Measurements from ENCODE around the gene HOXD9. TPM values are rescaled to one million over a fixed set of nuclear protein-coding genes. Genes with fewer than 3 reads are reported as not detected.

Gene HOXD9
- polyA plus RNA-seq, 1 donor from 2014 or later: not detected

DNA sequence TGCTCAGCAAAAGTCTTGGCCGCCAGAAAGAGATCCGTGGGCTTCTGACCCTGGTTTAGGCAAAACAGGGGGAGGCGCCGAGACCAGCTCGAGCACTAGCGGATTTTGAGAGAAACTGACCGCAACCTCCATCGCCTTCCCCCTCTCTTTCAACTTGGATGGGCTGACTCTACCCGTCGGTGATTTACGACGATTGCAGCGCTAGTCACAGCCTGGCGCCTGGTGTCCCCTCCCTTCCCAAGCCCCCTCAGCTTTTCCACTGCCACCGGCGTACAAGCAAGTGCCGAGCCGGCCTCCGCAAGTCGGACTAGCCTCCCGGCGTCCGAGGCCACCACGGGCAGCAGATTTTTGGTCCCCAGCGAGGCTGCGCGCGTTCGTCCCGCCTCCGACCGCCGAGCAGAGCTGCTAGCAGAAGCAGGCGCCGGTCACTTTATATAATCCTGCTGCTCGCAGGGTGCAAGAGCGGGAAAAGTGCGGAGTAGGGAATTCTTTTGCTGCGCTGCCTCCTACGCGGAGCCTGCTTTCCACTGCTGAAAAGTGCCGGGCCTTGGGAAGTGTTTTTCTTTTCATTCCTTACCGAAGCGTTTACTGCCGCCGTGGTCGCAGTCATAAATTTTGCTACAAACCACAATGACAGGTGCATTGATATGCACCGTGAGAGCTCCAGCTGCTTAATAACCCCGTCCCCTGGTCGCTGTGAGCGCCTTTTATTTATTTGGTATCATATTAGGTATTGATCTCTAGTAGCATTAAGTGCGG lies 42.3 kb downstream of the HOXD9 start:
- Histone ChIP-seq H3K4me2 (ENCODE audit: low read length) (no peak overlapping the region), H4K20me1 (ENCODE audit: insufficient read depth) (no peaks in the 10 kb centered on the region)

DNA sequence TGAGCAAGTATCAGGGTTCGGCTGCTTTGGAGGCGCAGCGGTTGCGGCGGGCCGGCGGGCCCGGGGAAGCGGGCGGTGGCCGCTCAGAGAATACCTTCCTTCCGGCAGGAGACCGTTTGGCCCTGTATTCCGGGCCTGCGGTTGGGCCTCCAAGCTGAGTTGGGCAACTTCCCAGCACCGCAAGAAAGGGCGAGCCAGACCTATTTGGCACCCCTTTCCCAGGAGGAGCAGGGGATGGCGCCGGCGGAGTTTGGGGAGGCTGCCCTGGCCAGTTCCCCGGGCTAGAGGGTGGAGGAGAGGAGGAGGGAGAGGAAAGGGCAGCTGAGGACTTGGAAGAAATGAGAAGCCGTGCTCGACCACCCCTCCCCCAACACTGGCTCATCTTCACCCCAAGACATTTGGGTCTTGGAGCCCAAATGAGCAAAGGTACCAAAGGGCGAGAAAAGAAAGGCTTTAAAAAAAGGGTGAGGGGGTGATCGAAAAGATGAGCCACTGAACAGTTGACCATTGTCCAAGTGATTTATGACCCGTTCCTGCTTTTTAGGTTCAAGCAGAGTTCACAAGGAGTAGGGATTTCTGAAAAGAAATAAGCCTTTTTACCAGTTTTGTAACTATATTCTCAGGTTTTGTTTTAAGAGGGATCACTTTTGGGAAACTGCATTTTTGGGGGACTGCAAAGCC lies 43.0 kb downstream of the HOXD9 start:
- Histone ChIP-seq H2AFZ (ENCODE audit: low read depth, low read length) (no peak overlapping the region), H4K20me1 (ENCODE audit: insufficient read depth) (no peaks in the 10 kb centered on the region), H3F3A (ENCODE audit: insufficient read depth, low read length, poor library complexity, severe bottlenecking) (no peaks in the 10 kb centered on the region), H3K4me3 (ENCODE audit: low read length) (peak overlapping the region; percentile 44), H3K9me2 (ENCODE audit: insufficient read depth, low read length) (no peaks in the 10 kb centered on the region), H3K4me2 (ENCODE audit: low read length) (no peak overlapping the region), H3K9me3 (ENCODE audit: low read length) (peaks cover 23% of the 10 kb centered on the region), H3K9ac (ENCODE audit: low read length) (no peak overlapping the region), H3K36me3 (ENCODE audit: insufficient read depth, low read length) (no peaks in the 10 kb centered on the region), H3K27ac (ENCODE audit: low read length) (no peak overlapping the region), H3K27me3 (ENCODE audit: insufficient read depth, low read depth, low read length) (peaks cover 100% of the 10 kb centered on the region), H3K79me2 (replicated peaks; ENCODE audit: insufficient read depth, low read length) (no peaks in the 10 kb centered on the region)
- TF ChIP-seq EZH2 (IDR thresholded peaks at IDR 0.05; ENCODE audit: borderline replicate concordance, insufficient read depth, low read length, poor library complexity, severe bottlenecking): peak; percentile 21
- no peak for TF ChIP-seq TAF1 (IDR thresholded peaks at IDR 0.05; ENCODE audit: low read depth)

More for the DNA sequence above, 42.3 kb downstream of the HOXD9 start:
- peaks cover 23% of the 10 kb centered on the region for H3K9me3 ChIP-seq (ENCODE audit: low read length)
- no peaks in the 10 kb centered on the region for H3K36me3 ChIP-seq (ENCODE audit: insufficient read depth, low read length)
- no peaks in the 10 kb centered on the region for H3K79me2 ChIP-seq (replicated peaks; ENCODE audit: insufficient read depth, low read length)
- no peak overlapping the region for H3K27ac ChIP-seq (ENCODE audit: low read length)
- peak; percentile 82 for TF ChIP-seq EZH2 (IDR thresholded peaks at IDR 0.05; ENCODE audit: borderline replicate concordance, insufficient read depth, low read length, poor library complexity, severe bottlenecking)
- TF ChIP-seq, protein P1, sequence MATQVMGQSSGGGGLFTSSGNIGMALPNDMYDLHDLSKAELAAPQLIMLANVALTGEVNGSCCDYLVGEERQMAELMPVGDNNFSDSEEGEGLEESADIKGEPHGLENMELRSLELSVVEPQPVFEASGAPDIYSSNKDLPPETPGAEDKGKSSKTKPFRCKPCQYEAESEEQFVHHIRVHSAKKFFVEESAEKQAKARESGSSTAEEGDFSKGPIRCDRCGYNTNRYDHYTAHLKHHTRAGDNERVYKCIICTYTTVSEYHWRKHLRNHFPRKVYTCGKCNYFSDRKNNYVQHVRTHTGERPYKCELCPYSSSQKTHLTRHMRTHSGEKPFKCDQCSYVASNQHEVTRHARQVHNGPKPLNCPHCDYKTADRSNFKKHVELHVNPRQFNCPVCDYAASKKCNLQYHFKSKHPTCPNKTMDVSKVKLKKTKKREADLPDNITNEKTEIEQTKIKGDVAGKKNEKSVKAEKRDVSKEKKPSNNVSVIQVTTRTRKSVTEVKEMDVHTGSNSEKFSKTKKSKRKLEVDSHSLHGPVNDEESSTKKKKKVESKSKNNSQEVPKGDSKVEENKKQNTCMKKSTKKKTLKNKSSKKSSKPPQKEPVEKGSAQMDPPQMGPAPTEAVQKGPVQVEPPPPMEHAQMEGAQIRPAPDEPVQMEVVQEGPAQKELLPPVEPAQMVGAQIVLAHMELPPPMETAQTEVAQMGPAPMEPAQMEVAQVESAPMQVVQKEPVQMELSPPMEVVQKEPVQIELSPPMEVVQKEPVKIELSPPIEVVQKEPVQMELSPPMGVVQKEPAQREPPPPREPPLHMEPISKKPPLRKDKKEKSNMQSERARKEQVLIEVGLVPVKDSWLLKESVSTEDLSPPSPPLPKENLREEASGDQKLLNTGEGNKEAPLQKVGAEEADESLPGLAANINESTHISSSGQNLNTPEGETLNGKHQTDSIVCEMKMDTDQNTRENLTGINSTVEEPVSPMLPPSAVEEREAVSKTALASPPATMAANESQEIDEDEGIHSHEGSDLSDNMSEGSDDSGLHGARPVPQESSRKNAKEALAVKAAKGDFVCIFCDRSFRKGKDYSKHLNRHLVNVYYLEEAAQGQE (IDR thresholded peaks at IDR 0.05; ENCODE audit: borderline replicate concordance): no peak
- TF ChIP-seq, protein P2, sequence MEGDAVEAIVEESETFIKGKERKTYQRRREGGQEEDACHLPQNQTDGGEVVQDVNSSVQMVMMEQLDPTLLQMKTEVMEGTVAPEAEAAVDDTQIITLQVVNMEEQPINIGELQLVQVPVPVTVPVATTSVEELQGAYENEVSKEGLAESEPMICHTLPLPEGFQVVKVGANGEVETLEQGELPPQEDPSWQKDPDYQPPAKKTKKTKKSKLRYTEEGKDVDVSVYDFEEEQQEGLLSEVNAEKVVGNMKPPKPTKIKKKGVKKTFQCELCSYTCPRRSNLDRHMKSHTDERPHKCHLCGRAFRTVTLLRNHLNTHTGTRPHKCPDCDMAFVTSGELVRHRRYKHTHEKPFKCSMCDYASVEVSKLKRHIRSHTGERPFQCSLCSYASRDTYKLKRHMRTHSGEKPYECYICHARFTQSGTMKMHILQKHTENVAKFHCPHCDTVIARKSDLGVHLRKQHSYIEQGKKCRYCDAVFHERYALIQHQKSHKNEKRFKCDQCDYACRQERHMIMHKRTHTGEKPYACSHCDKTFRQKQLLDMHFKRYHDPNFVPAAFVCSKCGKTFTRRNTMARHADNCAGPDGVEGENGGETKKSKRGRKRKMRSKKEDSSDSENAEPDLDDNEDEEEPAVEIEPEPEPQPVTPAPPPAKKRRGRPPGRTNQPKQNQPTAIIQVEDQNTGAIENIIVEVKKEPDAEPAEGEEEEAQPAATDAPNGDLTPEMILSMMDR (IDR thresholded peaks at IDR 0.05; ENCODE audit: poor library complexity, severe bottlenecking): no peak
- no peak overlapping the region for H3K9ac ChIP-seq (ENCODE audit: low read length)
- no peak overlapping the region for H2AFZ ChIP-seq (ENCODE audit: low read depth, low read length)
- H3K9me2 ChIP-seq (ENCODE audit: insufficient read depth, low read length): no peaks in the 10 kb centered on the region
- peaks cover 100% of the 10 kb centered on the region for H3K27me3 ChIP-seq (ENCODE audit: insufficient read depth, low read depth, low read length)
- H3F3A ChIP-seq (ENCODE audit: insufficient read depth, low read length, poor library complexity, severe bottlenecking): no peaks in the 10 kb centered on the region
- peak overlapping the region; percentile 44 for H3K4me3 ChIP-seq (ENCODE audit: low read length)

DNA sequence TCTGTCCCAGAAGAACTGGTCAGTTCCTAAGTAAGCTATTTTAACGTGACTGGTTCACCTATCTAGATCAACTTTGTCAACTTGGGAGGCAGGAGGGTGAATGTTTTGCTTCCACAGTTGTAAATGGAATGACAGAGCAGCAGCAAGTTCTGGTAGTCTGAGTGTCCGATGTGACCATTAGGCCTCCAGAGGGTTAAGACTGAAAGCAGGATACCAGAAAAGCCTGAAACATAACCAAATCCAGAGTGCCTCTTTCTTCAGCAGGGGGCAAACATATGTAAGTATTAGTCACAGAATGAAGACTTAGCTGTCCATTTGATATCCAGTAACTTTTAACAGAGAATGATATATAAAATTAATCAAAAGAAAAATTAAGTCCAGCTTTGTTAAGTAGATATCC lies 43.8 kb downstream of the HOXD9 start:
- Histone ChIP-seq H3K4me2 (ENCODE audit: low read length) (no peak overlapping the region), H4K20me1 (ENCODE audit: insufficient read depth) (no peaks in the 10 kb centered on the region), H3K79me2 (replicated peaks; ENCODE audit: insufficient read depth, low read length) (no peaks in the 10 kb centered on the region), H3K36me3 (ENCODE audit: insufficient read depth, low read length) (no peaks in the 10 kb centered on the region), H3K9me3 (ENCODE audit: low read length) (peaks cover 18% of the 10 kb centered on the region), H3K27ac (ENCODE audit: low read length) (no peak overlapping the region), H2AFZ (ENCODE audit: low read depth, low read length) (no peak overlapping the region), H3K9me2 (ENCODE audit: insufficient read depth, low read length) (no peaks in the 10 kb centered on the region), H3K4me3 (ENCODE audit: low read length) (no peak overlapping the region), H3K27me3 (ENCODE audit: insufficient read depth, low read depth, low read length) (peaks cover 100% of the 10 kb centered on the region), H3K9ac (ENCODE audit: low read length) (no peak overlapping the region), H3F3A (ENCODE audit: insufficient read depth, low read length, poor library complexity, severe bottlenecking) (no peaks in the 10 kb centered on the region)
- no peak for TF ChIP-seq POLR2AphosphoS5 (IDR thresholded peaks at IDR 0.05)
- no peak for TF ChIP-seq EP300 (conservative IDR thresholded peaks at IDR 0.05; ENCODE audit: poor library complexity, severe bottlenecking)
- TF ChIP-seq RAD21 (conservative IDR thresholded peaks at IDR 0.05): no peak
- TF ChIP-seq TAF1 (IDR thresholded peaks at IDR 0.05; ENCODE audit: low read depth): no peak
- TF ChIP-seq, protein P2 (IDR thresholded peaks at IDR 0.05; ENCODE audit: poor library complexity, severe bottlenecking): no peak
- TF ChIP-seq MXI1 (conservative IDR thresholded peaks at IDR 0.05; ENCODE audit: poor library complexity, severe bottlenecking): no peak
- TF ChIP-seq, protein P1 (IDR thresholded peaks at IDR 0.05; ENCODE audit: borderline replicate concordance): no peak

All from neural cell (in vitro differentiated cells).